ENCODE data around the gene MYL4.
A peak's percentile ranks its signal among the peaks of the same experiment; 100 is the strongest.
"Not testable (repeated sequence)": the region's sequence is repeated elsewhere in the genome, so short reads cannot be mapped to it uniquely, and the experiment has no call there.

Gene MYL4

DNA sequence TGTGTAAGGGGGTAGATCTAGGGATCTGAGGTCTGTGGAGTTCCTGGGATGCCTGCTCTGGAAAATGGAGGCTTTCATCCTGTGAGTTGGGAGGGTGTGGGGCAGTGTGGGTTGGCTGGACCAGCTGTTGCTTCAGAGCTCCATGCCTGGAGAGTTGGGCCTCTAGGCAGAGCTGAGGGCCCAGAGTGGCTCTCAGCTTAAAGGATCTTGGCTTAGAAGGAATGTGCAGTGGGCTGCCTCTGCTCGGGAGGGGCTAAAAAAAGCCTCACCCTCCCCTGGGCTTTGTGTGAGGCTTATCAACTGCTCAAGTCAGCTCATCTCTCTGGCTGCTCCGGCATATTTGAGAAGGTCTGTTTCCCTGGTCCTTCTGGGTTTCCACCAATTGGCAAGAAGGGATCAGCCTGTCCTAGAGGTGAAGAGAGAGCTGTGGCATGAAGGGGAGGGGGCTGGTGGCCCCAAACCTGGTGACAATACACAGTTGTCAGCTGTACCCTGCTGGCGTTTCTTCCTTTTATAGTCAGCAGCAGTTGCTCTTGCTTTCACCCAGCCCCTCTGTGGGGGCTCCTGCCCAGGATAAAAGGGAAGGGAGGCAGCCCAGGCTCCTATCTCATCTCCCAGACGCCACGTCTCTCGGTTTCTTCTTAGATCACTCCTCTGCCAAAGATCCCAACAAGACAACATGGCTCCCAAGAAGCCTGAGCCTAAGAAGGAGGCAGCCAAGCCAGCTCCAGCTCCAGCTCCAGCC, at the start of gene MYL4:
MYL4 (plus strand) TSS at position 605 of the 745 bp plus-strand sequence; CDS start at position 680, 75 bp downstream.
- no peak for DNase-seq

DNA sequence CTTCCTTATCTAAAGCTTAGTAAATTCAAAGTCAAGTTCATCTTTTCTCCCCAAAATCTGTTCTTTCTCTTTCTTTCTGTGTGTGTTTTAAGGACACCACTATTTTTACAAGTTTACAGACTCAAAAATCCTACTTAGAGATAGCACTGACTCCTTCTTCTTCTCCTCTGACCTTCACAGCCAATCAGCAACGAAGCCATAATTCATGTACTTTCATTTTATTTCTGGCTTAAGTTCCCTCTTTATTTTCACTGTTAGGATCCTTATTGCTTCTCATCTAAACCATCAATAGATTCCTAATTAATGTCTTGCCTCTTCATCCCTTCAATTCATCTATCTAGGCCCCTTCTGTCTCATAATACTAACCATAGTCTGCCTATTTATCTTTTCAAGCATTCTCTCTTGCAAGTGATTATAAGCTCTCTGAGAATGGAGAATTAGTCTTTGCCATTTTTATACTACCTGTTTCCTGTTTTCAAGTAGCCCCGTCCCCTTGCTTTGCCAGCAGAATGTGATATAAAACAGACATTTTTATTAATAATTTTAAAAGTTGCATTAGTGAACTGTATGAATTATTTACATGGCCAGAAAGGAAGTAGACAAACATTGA, 47.0 kb upstream of the MYL4 start:
- DNase-seq, result no peak

DNA sequence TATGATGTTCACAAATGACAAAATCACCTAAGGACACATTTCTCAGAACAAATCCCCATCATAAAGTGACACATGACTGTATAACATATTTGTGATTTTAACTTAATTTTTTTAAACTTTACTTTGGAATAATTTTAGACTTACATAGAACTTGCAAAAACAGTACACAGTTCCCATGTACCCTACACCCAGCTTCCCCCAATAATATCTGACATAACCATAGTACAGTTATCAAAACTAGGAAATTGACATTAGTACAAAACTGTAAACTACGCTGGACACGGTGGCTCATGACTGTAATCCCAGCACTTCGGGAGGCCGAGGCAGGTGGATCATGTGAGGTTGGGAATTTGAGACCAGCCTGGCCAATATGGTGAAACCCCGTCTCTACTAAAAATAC, 44.9 kb upstream of the MYL4 start:
- DNase-seq, result no peak

DNA sequence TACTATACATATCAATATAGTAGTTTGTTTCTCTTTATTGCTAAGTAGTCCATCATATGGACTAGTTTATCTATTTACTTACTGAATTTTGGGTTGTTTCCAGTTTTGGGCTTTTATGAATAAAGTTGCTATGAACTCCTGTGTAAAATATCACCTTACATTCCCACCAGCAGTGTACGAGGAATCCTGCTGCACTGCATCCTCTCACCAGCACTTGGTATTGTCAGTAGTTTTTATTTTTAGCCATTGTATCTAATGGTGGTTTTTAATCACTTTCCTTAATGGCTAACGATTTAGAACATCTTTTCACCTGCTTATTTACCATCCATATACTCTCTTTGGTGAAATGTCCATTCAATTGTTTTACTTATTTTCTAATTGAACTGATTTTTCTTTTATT, 44.0 kb upstream of the MYL4 start:
- DNase-seq, result no peak

DNA sequence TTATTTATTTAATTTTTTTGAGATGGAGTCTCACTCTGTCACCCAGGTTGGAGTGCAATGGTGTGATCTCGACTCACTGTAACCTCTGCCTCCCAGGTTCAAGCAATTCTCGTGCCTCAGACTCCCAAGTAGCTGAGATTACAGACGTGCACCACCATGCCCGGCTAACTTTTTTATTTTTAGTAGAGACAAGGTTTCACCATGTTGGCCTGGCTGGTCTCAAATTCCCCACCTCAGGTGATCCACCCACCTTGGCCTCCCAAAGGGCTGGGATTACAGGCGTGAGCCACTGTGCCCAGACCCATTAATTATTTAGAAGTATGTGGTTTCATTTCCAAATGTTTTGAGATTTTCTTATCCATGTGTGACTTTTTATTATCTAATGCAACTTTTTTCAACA, 42.3 kb upstream of the MYL4 start:
- DNase-seq, result not testable (repeated sequence)

DNA sequence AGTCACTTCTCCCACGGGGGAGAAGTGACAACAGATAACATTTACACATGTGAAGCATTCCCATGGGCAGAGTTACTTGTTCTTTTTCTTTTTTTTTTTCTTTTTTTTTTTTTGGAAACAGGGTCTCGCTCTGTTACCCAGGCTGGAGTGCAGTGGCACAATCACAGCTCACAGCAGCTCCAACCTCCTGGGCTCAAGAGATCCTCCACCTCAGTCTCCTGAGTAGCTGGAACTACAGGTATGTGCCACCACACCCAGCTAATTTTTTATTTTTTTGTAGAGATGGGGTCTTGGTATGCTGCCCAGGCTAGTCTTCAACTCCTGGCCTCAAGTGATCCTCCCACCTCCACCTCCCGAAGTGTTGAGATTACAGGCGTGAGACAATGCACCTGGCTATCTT, 40.3 kb upstream of the MYL4 start:
- DNase-seq, result not testable (repeated sequence)

DNA sequence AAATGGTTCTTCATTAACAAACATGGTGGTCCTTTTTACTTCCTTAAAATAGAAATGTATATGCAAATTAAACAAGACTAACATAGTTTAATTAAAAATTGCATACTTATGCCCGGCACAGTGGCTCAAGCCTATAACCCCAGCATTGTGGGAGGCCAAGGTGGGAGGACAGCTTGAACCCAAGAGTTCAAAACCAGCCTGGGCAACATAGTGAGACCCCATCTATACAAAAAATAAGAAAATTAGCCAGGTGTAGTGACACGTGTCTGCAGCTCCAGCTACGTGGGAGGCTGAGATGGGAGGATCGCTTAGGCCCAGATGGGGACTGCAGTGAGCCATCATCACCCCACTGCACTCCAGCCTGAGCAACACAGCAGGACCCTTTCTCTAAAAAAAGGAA, 38.4 kb upstream of the MYL4 start:
- no peak for DNase-seq

DNA sequence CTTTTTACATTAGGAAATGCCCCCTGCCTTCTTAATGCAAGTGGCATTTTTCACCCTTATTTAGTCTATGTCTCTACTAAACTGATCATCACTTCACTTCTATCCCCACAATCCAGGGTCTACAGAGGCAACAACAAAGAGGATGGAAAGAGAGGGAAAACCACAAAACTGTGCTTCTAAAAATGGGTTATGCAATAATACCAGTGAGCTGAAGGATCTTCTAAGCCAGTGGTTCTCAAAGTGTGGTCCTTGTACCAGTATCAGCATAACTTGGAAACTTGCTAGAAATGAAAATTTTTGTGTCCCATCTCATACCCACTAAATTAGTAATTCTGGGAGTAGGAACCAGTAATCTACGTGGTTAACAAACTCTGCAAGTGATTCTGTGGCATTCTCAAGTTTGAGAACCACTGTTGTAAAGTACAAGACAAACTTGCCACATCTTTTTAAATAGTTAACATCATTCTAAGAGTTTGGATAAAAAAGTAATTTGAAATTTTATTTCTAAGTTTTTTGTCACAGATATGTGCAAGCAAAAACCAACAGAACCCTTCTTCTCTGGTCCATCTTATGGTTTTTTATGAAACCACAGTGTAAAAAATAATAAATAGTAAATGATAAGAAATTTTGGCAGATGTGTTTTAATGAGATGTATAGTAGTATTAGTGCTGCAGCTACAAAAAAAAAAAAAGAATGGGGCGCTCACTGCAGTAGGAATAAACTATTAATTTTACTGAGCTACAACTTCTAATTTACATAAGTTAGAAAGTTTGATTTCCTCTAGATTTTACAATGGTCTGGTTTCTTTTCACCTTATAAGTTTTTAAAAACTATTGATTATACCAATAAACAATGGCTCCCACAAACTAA, 36.2 kb upstream of the MYL4 start:
- peak; percentile 0 for DNase-seq

DNA sequence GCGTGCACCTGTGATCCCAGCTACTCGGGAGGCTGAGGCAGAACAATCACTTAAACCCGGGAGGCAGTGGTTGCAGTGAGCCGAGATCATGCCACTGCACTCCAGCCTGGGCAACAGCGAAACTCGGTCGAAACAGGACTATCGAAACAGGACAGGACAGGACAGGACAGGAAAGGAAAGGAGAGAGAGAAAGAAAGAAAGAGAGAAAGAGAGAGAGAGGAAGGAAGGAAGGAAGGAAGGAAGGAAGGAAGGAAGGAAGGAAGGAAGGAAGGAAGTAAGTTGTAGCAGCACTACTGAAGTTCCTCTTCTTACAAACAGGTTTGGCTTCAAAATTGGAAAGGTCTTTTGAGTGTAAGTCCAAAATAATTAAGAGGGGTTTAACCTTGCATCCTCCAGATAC, 34.3 kb upstream of the MYL4 start:
- not testable (repeated sequence) for DNase-seq

DNA sequence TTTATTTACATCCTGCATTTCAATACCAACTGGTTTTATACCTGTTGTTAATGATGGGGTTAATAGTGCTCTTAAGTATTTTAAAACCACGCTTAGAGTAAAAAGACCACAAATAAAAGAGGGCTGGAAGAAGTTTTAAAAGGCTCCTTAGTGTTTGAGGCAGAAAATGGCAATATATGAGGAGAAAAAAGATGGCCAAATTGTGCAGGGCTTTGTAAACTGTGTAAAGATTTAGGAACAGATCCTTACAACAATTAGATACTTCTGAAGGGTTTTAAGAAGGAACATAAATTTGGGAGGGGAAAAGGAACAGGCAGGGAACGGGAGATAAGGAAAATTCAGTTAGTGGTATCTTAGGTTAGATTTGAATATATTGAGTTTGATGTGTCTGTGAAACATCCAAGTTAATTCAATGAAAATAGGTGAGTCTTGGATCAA, 32.7 kb upstream of the MYL4 start:
- no peak for DNase-seq

DNA sequence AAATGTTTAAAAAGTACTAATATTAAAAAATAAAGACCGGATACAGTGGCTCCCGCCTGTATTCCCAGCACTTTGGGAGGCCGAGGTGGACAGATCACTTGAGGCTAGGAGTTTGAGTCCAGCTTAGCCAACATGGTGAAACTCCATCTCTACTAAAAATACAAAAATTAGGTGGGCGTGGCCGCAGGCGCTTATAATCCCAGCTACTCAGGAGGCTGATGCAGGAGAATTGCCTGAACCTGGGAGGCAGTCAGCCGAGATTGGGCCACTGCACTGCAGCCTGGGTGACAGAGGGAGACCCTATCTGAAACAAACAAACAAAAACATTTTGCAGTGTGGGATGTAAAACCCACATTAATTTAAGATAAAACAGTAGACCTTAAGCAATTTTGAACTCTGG, 31.9 kb upstream of the MYL4 start:
- no peak for DNase-seq

DNA sequence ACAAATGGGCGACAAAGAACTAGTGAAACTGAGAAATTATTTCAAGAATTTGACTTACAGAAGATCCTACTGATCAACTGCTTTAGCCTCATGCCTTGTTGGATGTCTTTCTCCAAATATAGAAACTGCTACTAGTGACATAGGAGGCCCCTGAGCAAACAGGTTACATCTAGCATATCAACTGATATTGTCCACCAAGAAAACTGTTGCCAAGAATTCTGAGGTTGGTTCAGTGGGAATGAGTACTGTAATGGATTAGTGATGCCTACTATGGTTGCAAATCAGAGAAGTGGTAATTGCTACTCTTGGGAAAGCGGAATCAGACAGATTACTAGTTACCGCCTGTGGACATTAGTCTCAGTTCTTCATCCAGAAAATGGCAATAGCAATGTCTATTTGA, 30.0 kb upstream of the MYL4 start:
- DNase-seq, result no peak

DNA sequence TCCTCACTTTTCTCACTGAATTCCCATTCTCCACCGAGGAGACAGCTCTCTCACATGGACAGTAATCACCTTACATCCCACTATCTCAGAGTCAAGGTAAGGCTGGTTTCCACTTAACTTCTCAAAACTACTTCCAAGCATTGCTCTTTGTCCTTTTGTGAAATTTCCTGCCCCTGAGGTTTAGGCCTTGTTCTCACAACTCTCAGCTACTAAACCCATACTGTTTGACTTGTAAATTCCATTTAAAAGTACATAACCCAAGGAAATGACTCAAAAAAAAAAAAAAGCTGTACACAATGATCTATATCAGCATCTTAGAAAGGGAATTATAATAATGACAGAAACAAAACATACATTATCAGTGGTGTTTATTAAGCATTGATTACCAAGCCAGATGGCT, 28.8 kb upstream of the MYL4 start:
- DNase-seq, result no peak

DNA sequence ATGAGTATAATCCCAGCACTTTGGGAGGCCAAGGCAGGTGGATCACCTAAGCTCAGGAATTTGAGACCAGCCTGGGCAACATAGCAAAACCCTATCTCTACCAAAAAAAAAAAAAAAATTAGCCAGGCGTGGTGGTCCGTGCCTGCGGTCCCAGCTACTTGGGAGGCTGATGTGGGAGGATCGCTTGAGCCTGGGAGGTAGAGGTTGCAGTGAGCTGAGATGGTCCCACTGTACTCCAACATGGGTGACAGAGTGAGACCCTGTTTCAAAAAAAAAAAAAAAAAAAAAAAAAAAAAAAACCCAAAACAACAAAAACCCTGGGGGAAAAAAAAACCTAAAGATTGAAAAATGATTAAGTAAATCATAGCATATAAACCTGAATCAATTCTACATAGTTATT, 28.2 kb upstream of the MYL4 start:
- DNase-seq, result not testable (repeated sequence)

DNA sequence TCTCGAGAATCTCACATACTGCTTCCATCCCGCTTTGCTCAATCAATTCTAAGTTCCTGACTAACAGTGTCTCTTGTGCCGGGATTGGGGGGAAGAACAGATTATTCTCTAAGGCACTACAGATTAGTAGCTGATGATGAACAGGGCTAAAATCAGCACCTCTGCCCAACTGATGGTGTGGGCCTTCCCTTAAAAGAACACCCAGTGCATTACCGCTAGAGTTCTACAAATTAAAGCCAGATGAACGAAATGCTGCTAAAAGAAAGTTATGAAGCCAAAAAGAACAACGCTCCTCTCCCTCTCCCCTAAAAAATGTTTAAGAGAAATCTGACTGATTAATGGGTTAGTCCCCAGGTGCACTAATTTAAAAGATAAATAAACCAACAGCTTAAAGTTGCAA, 24.5 kb upstream of the MYL4 start:
- DNase-seq, result no peak

DNA sequence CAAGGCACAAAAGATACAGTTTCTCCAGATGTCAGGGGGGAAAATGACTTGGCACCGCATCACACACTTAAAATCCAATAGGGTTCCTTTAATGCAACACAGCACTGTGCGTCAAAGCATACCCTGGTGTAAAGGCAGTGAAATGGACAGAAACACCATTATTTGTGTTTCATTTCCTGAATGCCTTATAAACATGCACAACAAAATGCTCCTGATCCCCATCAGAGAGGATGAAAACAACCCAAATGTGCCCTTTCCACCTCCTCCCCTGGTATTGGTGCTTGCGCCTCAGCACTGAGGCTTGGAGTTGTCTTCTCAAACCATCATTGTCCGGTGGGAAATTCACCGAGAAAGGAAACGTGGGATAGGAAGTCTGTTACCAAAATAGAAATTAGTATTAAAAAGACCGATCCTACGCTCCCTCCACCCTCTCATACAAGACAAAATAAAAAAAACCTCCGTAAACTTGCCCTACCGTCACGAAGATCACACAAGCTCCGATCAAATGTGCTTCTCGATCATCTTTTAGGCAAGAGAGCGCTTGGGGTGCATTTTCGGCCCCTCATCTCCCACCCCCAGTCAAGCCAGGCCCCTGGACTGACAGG, 20.8 kb upstream of the MYL4 start:
- no peak for DNase-seq

DNA sequence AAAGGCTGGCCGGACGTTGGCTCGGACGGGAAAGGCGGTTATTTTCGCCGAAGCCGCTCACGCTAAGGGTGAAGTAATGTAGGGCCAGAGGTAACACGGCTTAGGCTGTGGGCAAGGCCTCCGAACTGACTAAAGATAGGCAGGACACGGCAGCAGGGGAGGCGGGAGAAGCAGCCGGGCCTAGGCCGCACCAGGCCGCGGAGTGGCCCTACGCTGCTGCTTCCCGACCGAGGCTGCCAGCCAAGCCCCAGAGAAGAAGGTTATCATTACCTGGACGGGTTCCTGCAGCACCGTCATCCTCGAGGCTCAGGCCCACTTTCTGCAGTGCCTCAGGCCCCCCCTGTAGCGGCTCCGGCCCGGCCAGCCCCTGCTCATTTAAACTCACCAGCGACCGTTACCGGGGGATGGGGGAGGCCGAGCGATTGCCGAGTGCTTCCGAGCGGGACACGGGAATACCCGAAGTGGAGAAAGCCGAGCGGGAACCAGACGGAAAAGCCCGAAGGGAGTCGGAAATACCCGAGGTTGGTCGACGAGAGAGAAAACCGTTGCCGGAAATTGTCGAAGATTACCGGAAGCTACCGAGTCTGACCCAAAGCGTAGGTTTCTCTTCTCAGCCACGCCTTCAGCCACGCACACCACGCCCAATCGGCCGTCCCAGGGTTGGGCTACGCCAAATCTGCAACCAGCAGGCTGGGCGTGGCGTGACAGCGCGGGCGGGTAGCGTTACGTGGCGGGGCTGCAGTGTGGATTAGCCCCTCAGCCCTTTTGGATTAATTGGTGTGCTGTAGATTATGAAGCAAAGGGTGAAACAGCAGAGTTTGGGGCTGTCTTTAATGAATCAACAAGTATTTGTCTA, 20.0 kb upstream of the MYL4 start, which contains the start of gene CDC27:
CDC27 (minus strand) TSS at position 420 of the 856 bp plus-strand sequence; CDS start at position 297, 123 bp downstream.
- DNase-seq, result peak; percentile 99

DNA sequence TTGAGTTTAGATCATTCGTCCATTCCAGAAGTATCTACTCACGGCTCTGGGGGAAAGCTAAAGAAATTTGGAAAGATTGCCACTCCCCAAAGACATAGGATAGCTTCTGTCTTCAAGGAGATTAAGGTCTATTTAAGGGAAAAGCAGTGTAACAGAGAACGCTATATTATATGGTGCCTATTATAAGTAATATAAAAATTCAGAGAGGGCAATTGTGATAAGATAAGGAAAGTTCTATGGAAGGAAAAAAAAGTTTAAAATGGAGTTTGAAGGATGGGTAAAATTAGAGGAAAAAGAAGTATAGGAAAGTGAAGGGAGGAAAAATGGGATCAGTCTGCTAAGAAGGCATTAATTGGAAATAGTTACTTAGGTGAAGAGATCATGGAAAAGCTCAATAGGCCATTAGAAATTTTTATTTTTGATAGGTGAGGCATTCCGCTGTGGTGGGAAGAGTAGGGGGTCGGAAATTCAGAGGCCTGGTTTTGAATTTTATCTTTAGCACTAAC, 19.4 kb upstream of the MYL4 start:
- DNase-seq, result no peak

DNA sequence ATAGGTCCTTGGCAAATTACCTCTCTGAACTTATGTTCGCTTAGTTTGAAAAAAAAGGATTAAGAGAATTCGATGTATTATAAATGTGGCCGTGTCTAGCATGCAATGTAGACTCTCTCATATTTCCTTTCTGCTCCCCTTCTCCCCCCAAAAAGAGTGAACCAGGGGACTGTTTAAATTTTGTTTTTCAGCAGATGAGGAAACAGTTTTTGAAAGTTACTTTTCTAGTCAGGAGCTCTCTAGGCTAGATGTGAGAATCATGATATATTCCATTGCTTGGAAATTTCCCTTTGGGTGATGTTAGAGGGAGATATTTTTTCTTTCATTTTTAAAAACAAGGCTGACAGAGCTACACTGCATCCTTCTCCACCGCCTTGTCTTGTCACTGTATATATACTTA, 18.9 kb upstream of the MYL4 start:
- DNase-seq, result no peak

DNA sequence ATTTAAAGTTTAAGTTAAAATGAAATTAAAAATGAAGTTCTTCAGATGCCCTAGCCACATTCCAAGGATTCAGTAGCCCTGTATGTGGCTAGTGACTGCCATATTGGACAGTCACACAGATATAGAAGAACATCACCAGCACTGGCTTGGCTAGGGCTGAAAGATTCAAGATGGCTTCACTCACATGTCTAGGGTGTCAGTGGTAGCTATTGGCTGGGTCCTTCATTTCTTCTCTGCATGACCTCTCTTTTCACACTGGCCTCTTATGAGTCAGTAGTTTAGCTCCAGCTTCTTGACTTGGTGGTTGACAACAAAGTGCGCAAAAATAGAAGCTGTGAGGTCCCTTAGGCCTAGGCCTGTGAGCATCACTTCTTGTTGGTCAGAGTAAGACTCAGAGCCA, 18.4 kb upstream of the MYL4 start:
- DNase-seq, result no peak

DNA sequence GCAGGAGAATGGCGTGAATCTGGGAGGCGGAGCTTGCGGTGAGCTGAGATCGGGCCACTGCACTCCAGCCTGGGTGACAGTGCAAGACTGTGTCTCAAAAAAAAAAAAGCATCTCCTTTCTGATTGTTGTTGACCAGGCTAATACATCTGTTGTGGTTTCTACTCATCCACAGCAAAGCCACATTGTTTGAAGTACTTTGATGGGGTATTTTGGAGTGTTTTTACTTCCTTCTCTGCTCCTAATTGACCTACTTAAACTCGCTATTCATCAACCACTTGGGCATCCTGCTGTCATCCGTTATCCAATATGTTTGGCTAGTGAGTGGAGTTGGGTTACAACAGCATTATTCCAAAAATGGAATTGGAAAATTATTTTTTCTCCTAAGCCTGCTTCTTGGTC, 16.6 kb upstream of the MYL4 start:
- no peak for DNase-seq

DNA sequence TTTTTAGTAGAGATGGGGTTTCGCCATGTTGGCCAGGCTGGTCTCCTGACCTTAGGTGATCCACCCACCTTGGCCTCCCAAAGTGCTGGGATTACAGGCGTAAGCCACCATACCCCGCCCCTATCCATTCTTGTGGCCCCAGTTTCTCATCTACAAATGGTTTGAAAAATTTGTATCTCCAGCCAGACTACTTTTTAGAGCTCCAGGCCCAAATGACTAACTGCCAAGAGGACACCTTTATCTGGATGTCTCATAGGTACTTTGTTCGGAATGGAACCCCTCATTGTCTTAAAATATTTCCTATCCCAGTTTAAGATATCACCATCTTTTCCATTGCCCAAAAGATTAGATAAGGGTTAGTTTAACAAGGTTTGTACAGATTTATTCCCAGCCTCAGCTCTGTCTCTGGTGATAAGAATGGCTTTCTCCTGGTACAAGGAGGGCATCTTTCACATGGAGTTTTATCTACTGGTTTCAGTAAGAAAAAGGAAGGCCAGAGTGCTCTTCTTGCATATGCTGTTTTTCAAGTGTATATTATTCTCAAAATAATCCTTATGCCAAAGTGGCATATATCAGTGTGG, 15.1 kb upstream of the MYL4 start:
- no peak for DNase-seq

Measured in T1000 (cell line).